ENCODE data around the gene CNKSR3.

GRCh38 chr6:154469306-154469935, 41.1 kb downstream of the CNKSR3 start:
- TF ChIP-seq CTCF (IDR thresholded peaks at IDR 0.05) (no peak), EP300 (IDR thresholded peaks at IDR 0.05) (no peak), POLR2A (IDR thresholded peaks at IDR 0.05) (no peak)
